ENCODE data around the gene APOA5. TPM values are rescaled to one million over a fixed set of nuclear protein-coding genes. Genes with fewer than 3 reads are reported as not detected.

Gene APOA5
- total and polyA plus RNA-seq, 2 donors (not counting 3 experiments of a cell fraction or from before 2014, with no cell fraction given) = not detected

DNA sequence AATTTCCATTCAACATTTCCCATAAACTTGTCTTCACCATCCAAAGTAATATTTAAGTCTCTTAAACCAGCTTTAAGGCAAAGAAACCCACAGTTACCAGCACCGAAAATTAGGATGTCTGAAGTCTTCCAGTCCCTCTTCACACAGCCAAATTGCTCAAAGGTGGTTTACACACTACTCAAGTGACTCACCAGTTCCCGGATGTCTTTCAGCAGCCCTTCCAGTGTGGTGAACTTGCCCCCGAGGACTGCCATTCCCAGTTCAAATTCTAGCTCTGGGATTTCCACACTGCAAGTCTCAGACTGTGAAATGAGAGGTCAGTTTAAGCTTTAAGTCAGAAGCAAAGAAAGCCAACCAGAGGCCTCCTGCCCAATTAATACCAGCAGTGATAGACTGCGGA, 9.0 kb downstream of the APOA5 start:
- no peak overlapping the region for H3K4me2 ChIP-seq (ENCODE audit: insufficient read depth, low read length)
- dilution Hi-C loops (cut with MboI; ENCODE audit: extremely low pct_ligation_motif_present, low sequenced_read_pairs) = no loop called here

DNA sequence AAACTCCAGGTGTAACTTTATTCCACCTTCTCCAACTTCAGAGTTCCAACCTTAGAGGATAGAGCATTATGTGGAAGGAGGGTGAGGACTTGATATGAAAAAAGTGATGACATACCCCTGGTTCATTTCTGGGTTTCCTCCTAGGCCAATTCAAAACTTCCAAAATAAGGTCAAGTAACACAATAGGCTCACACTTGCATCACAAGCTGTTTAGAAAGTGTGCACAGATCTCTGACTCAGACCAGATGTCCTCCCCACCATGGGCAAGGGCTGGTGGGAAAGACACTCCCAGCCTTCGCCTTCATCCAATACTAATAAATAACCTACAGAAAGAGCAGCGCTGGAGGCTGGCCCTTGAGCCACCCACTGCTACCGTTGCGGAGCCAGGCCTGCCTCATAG, 13.1 kb downstream of the APOA5 start:
- POLR2A ChIA-PET = no interaction called here
- CTCF ChIA-PET = no interaction called here

More for the DNA sequence above, 9.0 kb downstream of the APOA5 start:
- DNase-seq (ENCODE audit: low read depth, low spot score) (no peak), FAIRE-seq (no peak)
- peaks cover 35 to 43% of the 10 kb centered on the region in 2 experiments for H3K36me3 ChIP-seq (ENCODE audit: control insufficient read depth in 2 of 2, extremely low read depth in 1 of 2, insufficient read depth in 2 of 2, low read length in 2 of 2)
- no peaks in the 10 kb centered on the region for H3K9me3 ChIP-seq (replicated peaks; ENCODE audit: control insufficient read depth, insufficient read depth, low read length)
- BruUV-seq (replicated peaks) = no TSS peak
- H3K27me3 ChIP-seq (ENCODE audit: control insufficient read depth in 2 of 2, insufficient read depth in 2 of 2, low read length in 2 of 2) = no peaks in the 10 kb centered on the region
- H4K20me1 ChIP-seq (replicated peaks; ENCODE audit: control insufficient read depth, extremely low read depth, insufficient read depth, low read length) = no peaks in the 10 kb centered on the region
- CTCF ChIA-PET = interaction anchor here (0.7 to 1.3 kb wide), 2 partner anchors 8 to 53 kb away, joined by 4 to 10 read pairs; partner anchors contain the start of gene APOA5
- H2AFZ ChIP-seq (ENCODE audit: low read depth, low read length) = no peak overlapping the region
- H3K4me1 ChIP-seq (ENCODE audit: control insufficient read depth, extremely low read depth, insufficient read depth, low read length) = peaks cover 7% of the 10 kb centered on the region
- no peaks in the 10 kb centered on the region for H3K9me1 ChIP-seq (replicated peaks; ENCODE audit: control insufficient read depth, extremely low read depth, insufficient read depth, low read length)
- H3K9ac ChIP-seq (replicated peaks; ENCODE audit: extremely low read depth, insufficient read depth, low read length) = no peak overlapping the region
- no peak for TF ChIP-seq EZH2 (IDR thresholded peaks at IDR 0.05; ENCODE audit: borderline replicate concordance, low read depth, low read length, severe bottlenecking)
- no peak for TF ChIP-seq POLR2A (IDR thresholded peaks at IDR 0.05; ENCODE audit: low read depth, low read length)
- TF ChIP-seq GATA2 (IDR thresholded peaks at IDR 0.05; ENCODE audit: insufficient read depth, insufficient read length, low read depth, low read length) = no peak
- TF ChIP-seq, protein P1, sequence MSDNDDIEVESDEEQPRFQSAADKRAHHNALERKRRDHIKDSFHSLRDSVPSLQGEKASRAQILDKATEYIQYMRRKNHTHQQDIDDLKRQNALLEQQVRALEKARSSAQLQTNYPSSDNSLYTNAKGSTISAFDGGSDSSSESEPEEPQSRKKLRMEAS (IDR thresholded peaks at IDR 0.05; ENCODE audit: insufficient read depth, insufficient read length) = no peak
- peaks cover 15% of the 10 kb centered on the region for H3K79me2 ChIP-seq (ENCODE audit: control insufficient read depth, insufficient read depth, low read length)
- H3K27ac ChIP-seq (ENCODE audit: insufficient read depth, low read depth, low read length) = no peak overlapping the region
- H3K4me3 ChIP-seq (replicated peaks in 1 of 3; ENCODE audit: insufficient read depth in 1 of 3, low read depth in 1 of 3, low read length in 3 of 3) = no peak overlapping the region
- intact Hi-C loops (cut with micrococcal nuclease) = no loop called here
- POLR2A ChIA-PET = no interaction called here

More for the DNA sequence above, 13.1 kb downstream of the APOA5 start:
- DNase-seq (ENCODE audit: low read depth, low spot score) (no peak), FAIRE-seq (no peak)
- intact Hi-C loops (cut with micrococcal nuclease) = no loop called here
- no peak overlapping the region for H3K9ac ChIP-seq (replicated peaks; ENCODE audit: extremely low read depth, insufficient read depth, low read length)
- TF ChIP-seq JUN (IDR thresholded peaks at IDR 0.05; ENCODE audit: borderline replicate concordance, insufficient read depth, insufficient read length, low read depth) (no peak), EZH2 (IDR thresholded peaks at IDR 0.05; ENCODE audit: borderline replicate concordance, low read depth, low read length, severe bottlenecking) (no peak), FOS (IDR thresholded peaks at IDR 0.05; ENCODE audit: borderline replicate concordance, insufficient read depth, low read length) (no peak), POLR2A (IDR thresholded peaks at IDR 0.05; ENCODE audit: low read depth, low read length) (no peak), GATA2 (IDR thresholded peaks at IDR 0.05; ENCODE audit: insufficient read depth, insufficient read length, low read depth, low read length) (no peak), MYC (IDR thresholded peaks at IDR 0.05; ENCODE audit: low read depth, low read length) (no peak), POLR2AphosphoS5 (IDR thresholded peaks at IDR 0.05; ENCODE audit: insufficient read depth, low read depth, low read length) (no peak)
- TF ChIP-seq, protein P2, sequence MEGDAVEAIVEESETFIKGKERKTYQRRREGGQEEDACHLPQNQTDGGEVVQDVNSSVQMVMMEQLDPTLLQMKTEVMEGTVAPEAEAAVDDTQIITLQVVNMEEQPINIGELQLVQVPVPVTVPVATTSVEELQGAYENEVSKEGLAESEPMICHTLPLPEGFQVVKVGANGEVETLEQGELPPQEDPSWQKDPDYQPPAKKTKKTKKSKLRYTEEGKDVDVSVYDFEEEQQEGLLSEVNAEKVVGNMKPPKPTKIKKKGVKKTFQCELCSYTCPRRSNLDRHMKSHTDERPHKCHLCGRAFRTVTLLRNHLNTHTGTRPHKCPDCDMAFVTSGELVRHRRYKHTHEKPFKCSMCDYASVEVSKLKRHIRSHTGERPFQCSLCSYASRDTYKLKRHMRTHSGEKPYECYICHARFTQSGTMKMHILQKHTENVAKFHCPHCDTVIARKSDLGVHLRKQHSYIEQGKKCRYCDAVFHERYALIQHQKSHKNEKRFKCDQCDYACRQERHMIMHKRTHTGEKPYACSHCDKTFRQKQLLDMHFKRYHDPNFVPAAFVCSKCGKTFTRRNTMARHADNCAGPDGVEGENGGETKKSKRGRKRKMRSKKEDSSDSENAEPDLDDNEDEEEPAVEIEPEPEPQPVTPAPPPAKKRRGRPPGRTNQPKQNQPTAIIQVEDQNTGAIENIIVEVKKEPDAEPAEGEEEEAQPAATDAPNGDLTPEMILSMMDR (IDR thresholded peaks at IDR 0.05; ENCODE audit: extremely low read depth in 1 of 2, insufficient read depth in 1 of 2, low read depth in 1 of 2, low read length in 2 of 2) = no peak
- TF ChIP-seq, protein P1 (IDR thresholded peaks at IDR 0.05; ENCODE audit: insufficient read depth, insufficient read length) = no peak
- H3K4me2 ChIP-seq (ENCODE audit: insufficient read depth, low read length) = no peak overlapping the region
- H4K20me1 ChIP-seq (replicated peaks; ENCODE audit: control insufficient read depth, extremely low read depth, insufficient read depth, low read length) = no peaks in the 10 kb centered on the region
- H2AFZ ChIP-seq (ENCODE audit: low read depth, low read length) = no peak overlapping the region
- H3K27me3 ChIP-seq (ENCODE audit: control insufficient read depth in 2 of 2, insufficient read depth in 2 of 2, low read length in 2 of 2) = no peaks in the 10 kb centered on the region
- H3K9me1 ChIP-seq (replicated peaks; ENCODE audit: control insufficient read depth, extremely low read depth, insufficient read depth, low read length) = no peaks in the 10 kb centered on the region
- H3K79me2 ChIP-seq (ENCODE audit: control insufficient read depth, insufficient read depth, low read length) = no peaks in the 10 kb centered on the region
- H3K9me3 ChIP-seq (replicated peaks; ENCODE audit: control insufficient read depth, insufficient read depth, low read length) = no peaks in the 10 kb centered on the region
- H3K4me3 ChIP-seq (replicated peaks in 1 of 3; ENCODE audit: insufficient read depth in 1 of 3, low read depth in 1 of 3, low read length in 3 of 3) = no peak overlapping the region
- no TSS peak for BruUV-seq (replicated peaks)
- H3K36me3 ChIP-seq (ENCODE audit: control insufficient read depth in 2 of 2, extremely low read depth in 1 of 2, insufficient read depth in 2 of 2, low read length in 2 of 2) = peaks cover 24 to 30% of the 10 kb centered on the region in 2 experiments
- dilution Hi-C loops (cut with MboI; ENCODE audit: extremely low pct_ligation_motif_present, low sequenced_read_pairs) = no loop called here
- H3K27ac ChIP-seq (ENCODE audit: insufficient read depth, low read depth, low read length) = no peak overlapping the region
- H3K4me1 ChIP-seq (ENCODE audit: control insufficient read depth, extremely low read depth, insufficient read depth, low read length) = no peaks in the 10 kb centered on the region
